Naive thymus-derived CD4-positive, alpha-beta T cell (primary cell): ENCODE measurements around the gene CCDC6. TPM values are rescaled to one million over a fixed set of nuclear protein-coding genes. Genes with fewer than 3 reads are reported as not detected.
"Not testable (repeated sequence)": the region's sequence is repeated elsewhere in the genome, so short reads cannot be mapped to it uniquely, and the experiment has no call there.

Experiments
- ATAC-seq: fragments of 150-1000 bp; cut with Tn5 transposase; 2 replicates; pipeline ENCODE4 v1.10.0; 2021; ENCODE audit warnings: mild to moderate bottlenecking, moderate library complexity
- CTCF ChIA-PET: fragments of 350-600 bp; sonication (Branson Sonifier 250); formaldehyde crosslinking; loops from one replicate; lab custom pipeline; 2021; ENCODE audit warnings: antibody characterized with exemption; lab: Charles Lee
- POLR2A ChIA-PET: fragments of 350-600 bp; sonication (Branson Sonifier 250); formaldehyde crosslinking; loops from one replicate; lab custom pipeline; 2021; ENCODE audit warnings: antibody characterized with exemption, inconsistent platforms; lab: Charles Lee
- DNase-seq, 9 donors: peaks; one replicate each; pipeline versions ENCODE4 v3.0.0 to v3.0.0-alpha.2; 2020 to 2022; ENCODE audit warnings: mixed read lengths in 1 of 9
- H3K27ac ChIP-seq: one replicate; pipeline ENCODE4 v1.7.0; 2013; ENCODE audit warnings: mild to moderate bottlenecking, low read depth, low read length, moderate library complexity
- H3K27me3 ChIP-seq, 2 donors: one replicate each; pipeline ENCODE4 v1.7.0; 2013; ENCODE audit warnings: low read length in 2 of 2, mild to moderate bottlenecking in 2 of 2, moderate library complexity in 2 of 2; ENCODE audit not compliant: control insufficient read depth in 2 of 2, insufficient read depth in 2 of 2
- H3K36me3 ChIP-seq, 3 experiments: 1 replicate in 2 of 3; 2 replicates in 1 of 3; pipeline ENCODE4 v1.7.0; 2013; ENCODE audit warnings: low read length in 3 of 3, mild to moderate bottlenecking in 3 of 3, moderate library complexity in 1 of 3; ENCODE audit not compliant: insufficient read depth in 3 of 3, control insufficient read depth in 2 of 3
- H3K4me1 ChIP-seq, 2 donors: one replicate each; pipeline ENCODE4 v1.7.0; 2013; ENCODE audit warnings: low read length in 2 of 2, mild to moderate bottlenecking in 2 of 2, moderate library complexity in 1 of 2; ENCODE audit not compliant: control insufficient read depth in 2 of 2, insufficient read depth in 2 of 2
- H3K4me3 ChIP-seq: 2 replicates; pipeline ENCODE4 v1.7.0; 2013; ENCODE audit warnings: mild to moderate bottlenecking, low read length
- H3K9me3 ChIP-seq, 3 experiments: 1 replicate in 2 of 3; 2 replicates in 1 of 3; pipeline ENCODE4 v1.7.0; 2013; ENCODE audit warnings: low read length in 3 of 3; ENCODE audit not compliant: control insufficient read depth in 2 of 3
- H3K27ac Mint-ChIP-seq, 9 donors: one replicate each; pipeline ENCODE4 v1.8.0; 2020 to 2022; ENCODE audit warnings: mixed read lengths in 9 of 9, mild to moderate bottlenecking in 8 of 9, moderate library complexity in 5 of 9, inconsistent platforms in 2 of 9
- H3K27me3 Mint-ChIP-seq, 5 donors: one replicate each; pipeline ENCODE4 v1.8.0; 2021 to 2022; ENCODE audit warnings: mixed read lengths in 5 of 5, mild to moderate bottlenecking in 1 of 5
- H3K36me3 Mint-ChIP-seq, 5 donors: one replicate each; pipeline ENCODE4 v1.8.0; 2020 to 2022; ENCODE audit warnings: mixed read lengths in 5 of 5, mild to moderate bottlenecking in 3 of 5, inconsistent platforms in 1 of 5
- H3K4me1 Mint-ChIP-seq, 7 donors: one replicate each; pipeline ENCODE4 v1.8.0; 2020 to 2022; ENCODE audit warnings: mixed read lengths in 7 of 7, mild to moderate bottlenecking in 3 of 7, inconsistent platforms in 1 of 7
- H3K4me3 Mint-ChIP-seq, 10 donors: one replicate each; pipeline ENCODE4 v1.8.0; 2020 to 2022; ENCODE audit warnings: mild to moderate bottlenecking in 10 of 10, mixed read lengths in 10 of 10, moderate library complexity in 6 of 10, inconsistent platforms in 2 of 10
- H3K9me3 Mint-ChIP-seq, 11 donors: one replicate each; pipeline ENCODE4 v1.8.0; 2020 to 2022; ENCODE audit warnings: mixed read lengths in 11 of 11, mild to moderate bottlenecking in 4 of 11, inconsistent platforms in 1 of 11, moderate library complexity in 1 of 11
- intact Hi-C, 2 donors: fragments of 100-400 bp; cut with micrococcal nuclease; formaldehyde crosslinking; loops; one replicate each; pipeline ENCODE4 v1.15.1; 2023
- polyA plus RNA-seq, 2 donors: library from polyadenylated mRNA; unstranded; fragments of 300-500 nt; fragmentation: Illumina TruSeq; gene quantifications; one replicate each; pipeline ENCODE4 v1.2.3, GENCODE V29; 2021
- total RNA-seq, 6 experiments: library from RNA in 5 of 6; stranded (reverse) in 5 of 6; gene quantifications; 1 replicate in 5 of 6; 2 replicates in 1 of 6; pipeline ENCODE4 v1.2.3 and lab custom pipeline; 2021 to 2026

The CCDC6 gene
- total and polyA plus RNA-seq, 7 experiments from 2014 or later: 4.2 to 34.3 (median 21.0) TPM

- H3K4me3 Mint-ChIP-seq, H3K27ac ChIP-seq, CTCF ChIA-PET, H3K27me3 ChIP-seq, DNase-seq, H3K36me3 Mint-ChIP-seq, H3K4me1 ChIP-seq, H3K36me3 ChIP-seq, POLR2A ChIA-PET, intact Hi-C loops, H3K27ac Mint-ChIP-seq, H3K9me3 ChIP-seq, H3K4me3 ChIP-seq, ATAC-seq, H3K4me1 Mint-ChIP-seq: not testable (repeated sequence)
- Mint-ChIP-seq H3K27me3 (peaks cover 7 to 22% (median 9%) of the 10 kb centered on the region in 5 donors), H3K9me3 (peaks cover 0 to 24% (median 1%) of the 10 kb centered on the region in 11 donors)
Observed at GRCh38 chr10:59744156-59744555, 162.2 kb downstream of the CCDC6 start.

DNA sequence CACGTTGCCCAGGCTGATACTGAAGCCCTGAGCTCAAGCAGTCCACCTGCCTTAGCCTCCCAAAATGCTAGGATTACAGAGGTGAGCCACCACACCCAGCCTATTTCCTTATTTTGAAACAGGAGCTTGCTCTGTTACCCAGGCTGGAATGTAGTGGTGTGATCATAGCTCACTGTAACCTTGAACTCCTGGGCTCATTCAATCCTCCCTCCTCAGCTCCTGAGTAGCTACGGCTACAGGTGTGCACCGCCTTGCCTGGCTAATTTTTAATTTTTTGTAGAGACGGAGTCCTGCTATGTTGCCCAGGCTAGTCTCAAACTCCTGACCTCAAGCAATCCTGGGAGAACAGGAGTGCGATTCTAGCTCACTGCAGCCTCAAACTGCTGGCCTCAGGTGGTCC lies 164.8 kb downstream of the CCDC6 start:
- no peaks in the 10 kb centered on the region for H3K4me1 Mint-ChIP-seq
- H3K9me3 Mint-ChIP-seq: peaks cover 0 to 24% (median 1%) of the 10 kb centered on the region in 11 donors
- no peak for DNase-seq
- no peak overlapping the region for H3K27ac Mint-ChIP-seq
- H3K4me3 ChIP-seq: no peak overlapping the region
- CTCF ChIA-PET: no interaction called here
- H3K4me3 Mint-ChIP-seq: no peak overlapping the region
- H3K27me3 ChIP-seq: no peaks in the 10 kb centered on the region
- intact Hi-C loops: no loop called here
- H3K27ac ChIP-seq: no peak overlapping the region
- no peaks in the 10 kb centered on the region for H3K36me3 ChIP-seq
- H3K27me3 Mint-ChIP-seq: peaks cover 5 to 17% (median 9%) of the 10 kb centered on the region in 5 donors
- no peak for ATAC-seq
- H3K36me3 Mint-ChIP-seq: no peaks in the 10 kb centered on the region
- POLR2A ChIA-PET: no interaction called here
- H3K4me1 ChIP-seq: no peaks in the 10 kb centered on the region
- H3K9me3 ChIP-seq: no peaks in the 10 kb centered on the region

DNA sequence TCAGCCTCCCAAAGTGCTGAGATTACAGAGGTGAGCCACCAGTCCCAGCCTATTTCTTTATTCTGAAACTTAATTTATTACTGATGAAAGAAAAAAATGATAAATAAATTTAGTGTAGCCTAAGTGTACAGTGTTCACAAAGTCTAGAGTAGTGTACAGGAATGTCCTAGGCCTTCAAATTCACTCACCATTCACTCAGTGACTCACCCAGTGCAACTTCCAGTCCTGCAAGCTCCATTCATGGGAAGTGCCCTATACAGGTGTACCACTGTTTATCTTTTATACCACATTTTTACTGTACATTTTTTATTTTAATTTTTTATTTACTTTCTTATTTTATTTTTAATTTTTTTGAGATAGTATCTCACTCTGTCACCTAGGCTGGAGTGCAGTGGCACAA lies 165.3 kb downstream of the CCDC6 start:
- intact Hi-C loops: no loop called here
- Mint-ChIP-seq H3K9me3 (peaks cover 0 to 24% (median 1%) of the 10 kb centered on the region in 11 donors), H3K36me3 (no peaks in the 10 kb centered on the region), H3K4me3 (no peak overlapping the region), H3K27me3 (peaks cover 5 to 17% (median 9%) of the 10 kb centered on the region in 5 donors), H3K4me1 (no peaks in the 10 kb centered on the region), H3K27ac (no peak overlapping the region)
- no peak overlapping the region for H3K4me3 ChIP-seq
- H3K9me3 ChIP-seq: no peaks in the 10 kb centered on the region
- no peak overlapping the region for H3K27ac ChIP-seq
- DNase-seq (no peak), ATAC-seq (no peak)
- H3K27me3 ChIP-seq: no peaks in the 10 kb centered on the region
- ChIA-PET POLR2A (no interaction called here), CTCF (no interaction called here)
- no peaks in the 10 kb centered on the region for H3K36me3 ChIP-seq
- no peaks in the 10 kb centered on the region for H3K4me1 ChIP-seq

Other genes starting within 250 kb of the CCDC6 start
- gene SLC16A9, start 196.7 kb downstream of the CCDC6 start, total RNA-seq: 1 to 10 TPM in 1 of 5 experiments, not detected in 4; 1.5 TPM
- gene SLC16A9, start 196.7 kb downstream of the CCDC6 start, polyA plus RNA-seq: not detected
- gene MRLN, start 153.1 kb downstream of the CCDC6 start, total RNA-seq: not detected
- not detected for gene MRLN, start 153.1 kb downstream of the CCDC6 start, polyA plus RNA-seq